ENCODE data around the gene FRMD6. TPM values are rescaled to one million over a fixed set of nuclear protein-coding genes. Genes with fewer than 3 reads are reported as not detected.

The FRMD6 gene
- total and polyA plus RNA-seq, 9 of the 15 experiments (the other 6 are each of a cell fraction or from before 2014, with no cell fraction given): 0.11 to 0.92 (median 0.53) TPM

GRCh38 chr14:51735851-51736250 lies 84.1 kb downstream of the FRMD6 start (continued):
- TF ChIP-seq BHLHE40 (IDR thresholded peaks at IDR 0.05; ENCODE audit: low read length): no peak
- TF ChIP-seq ZEB2 (IDR thresholded peaks at IDR 0.05): no peak
- TF ChIP-seq ZNF384 (IDR thresholded peaks at IDR 0.05; ENCODE audit: low read depth, low read length): no peak

GRCh38 chr14:51738754-51739153 lies 87.0 kb downstream of the FRMD6 start:
- no TSS peak for BruUV-seq (replicated peaks)
- POLR2A ChIA-PET: no interaction called here
- Histone ChIP-seq H3K4me3 (no peak overlapping the region), H3K27me3 (ENCODE audit: control insufficient read depth in 2 of 2, insufficient read depth in 2 of 2, low read length in 2 of 2) (no peaks in the 10 kb centered on the region), H3K79me2 (ENCODE audit: control insufficient read depth, insufficient read depth, low read length) (no peaks in the 10 kb centered on the region), H3K9ac (ENCODE audit: insufficient read depth in 1 of 2, low read depth in 2 of 2, low read length in 2 of 2) (no peak overlapping the region), H3K4me1 (replicated peaks in 1 of 2; ENCODE audit: control insufficient read depth in 2 of 2, insufficient read depth in 2 of 2, low read length in 2 of 2) (no peaks in the 10 kb centered on the region), H4K20me1 (replicated peaks; ENCODE audit: control insufficient read depth, insufficient read depth, low read length) (no peaks in the 10 kb centered on the region), H3K9me1 (ENCODE audit: control insufficient read depth, insufficient read depth, low read length) (no peaks in the 10 kb centered on the region), H2AFZ (ENCODE audit: low read depth, low read length) (no peak overlapping the region), H3K36me3 (ENCODE audit: control insufficient read depth, insufficient read depth, low read length) (no peaks in the 10 kb centered on the region), H3K9me3 (replicated peaks; ENCODE audit: control insufficient read depth, insufficient read depth, low read depth, low read length) (no peaks in the 10 kb centered on the region), H3K4me2 (ENCODE audit: insufficient read depth, low read length) (no peak overlapping the region), H3K27ac (ENCODE audit: extremely low read depth, low read depth, low read length) (no peak overlapping the region)
- in situ Hi-C loops (cut with MboI): no loop called here
- TF ChIP-seq MAX (CRISPR knock-in tag; IDR thresholded peaks at IDR 0.05): no peak
- no peak for TF ChIP-seq SNIP1 (IDR thresholded peaks at IDR 0.05; ENCODE audit: low read depth)
- TF ChIP-seq ZNF263 (CRISPR knock-in tag; IDR thresholded peaks at IDR 0.05; ENCODE audit: borderline replicate concordance): no peak
- no peak for TF ChIP-seq SAFB2 (IDR thresholded peaks at IDR 0.05; ENCODE audit: borderline replicate concordance, low read depth, low read length, severe bottlenecking)
- TF ChIP-seq ZNF655 (CRISPR knock-in tag; IDR thresholded peaks at IDR 0.05): no peak
- no peak for TF ChIP-seq SMAD3 (CRISPR knock-in tag; conservative IDR thresholded peaks at IDR 0.05)
- TF ChIP-seq KLF6 (CRISPR knock-in tag; IDR thresholded peaks at IDR 0.05; ENCODE audit: borderline replicate concordance): no peak
- TF ChIP-seq NCOR1 (IDR thresholded peaks at IDR 0.05): no peak
- no peak for TF ChIP-seq FOXO4 (CRISPR knock-in tag; IDR thresholded peaks at IDR 0.05)
- TF ChIP-seq ZNF785 (CRISPR knock-in tag; IDR thresholded peaks at IDR 0.05): no peak
- TF ChIP-seq ZNF124 (CRISPR knock-in tag; IDR thresholded peaks at IDR 0.05): no peak
- no peak for TF ChIP-seq NONO (IDR thresholded peaks at IDR 0.05; ENCODE audit: low read depth in 2 of 2, low read length in 1 of 2)
- TF ChIP-seq ELF4 (CRISPR knock-in tag; IDR thresholded peaks at IDR 0.05): no peak
- no peak for TF ChIP-seq ZNF551 (CRISPR knock-in tag; IDR thresholded peaks at IDR 0.05)
- intact Hi-C loops (cut with micrococcal nuclease): no loop called here
- 0% methylated on average over 6 of the region's 8 CpGs for WGBS (ENCODE audit: insufficient coverage, low coverage, missing lambda C conversion rate)
- CTCF ChIA-PET (ENCODE audit: low intra/inter-chr PET ratio): no interaction called here
- ATAC-seq (peak; percentile 53; the same call in 2 of the 3 replicates), FAIRE-seq (no peak), DNase-seq (ENCODE audit: extremely low read depth in 1 of 4, low spot score in 3 of 4) (peak in 1 of 4 experiments; percentile 2)
